Midbrain (tissue), 1 donor: ENCODE results near the gene KRTAP27-1.

ENCODE experiments used
- DNase-seq: peaks from one replicate; lab custom pipeline; 2025; lab: John Stamatoyannopoulos, UW

Gene KRTAP27-1, protein sequence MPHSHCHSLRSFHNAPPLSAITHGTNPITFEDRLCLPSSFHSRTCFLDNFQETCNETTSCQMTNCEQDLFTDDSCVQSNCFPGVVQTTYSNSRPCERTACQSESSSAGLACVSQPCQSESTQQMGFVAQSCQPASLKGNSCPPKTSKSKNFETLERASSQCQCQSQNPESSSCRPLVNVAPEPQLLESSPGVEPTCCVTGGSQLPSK

DNA sequence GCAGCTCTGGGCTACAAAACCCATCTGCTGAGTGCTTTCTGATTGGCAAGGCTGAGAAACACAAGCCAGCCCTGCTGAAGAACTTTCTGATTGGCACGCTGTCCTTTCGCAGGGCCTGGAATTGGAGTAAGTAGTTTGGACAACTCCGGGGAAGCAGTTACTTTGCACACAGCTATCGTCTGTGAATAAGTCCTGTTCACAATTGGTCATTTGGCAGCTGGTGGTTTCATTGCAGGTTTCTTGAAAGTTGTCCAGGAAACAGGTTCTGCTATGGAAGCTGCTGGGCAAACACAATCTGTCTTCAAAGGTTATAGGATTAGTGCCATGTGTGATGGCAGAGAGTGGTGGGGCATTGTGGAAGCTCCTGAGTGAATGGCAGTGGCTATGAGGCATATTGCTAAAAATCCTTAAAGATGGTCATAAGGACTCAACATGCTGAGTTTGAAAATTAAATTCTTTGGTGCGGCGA lies at the start of gene KRTAP27-1:
KRTAP27-1 (minus strand) TSS at position 419 of the 469 bp plus-strand sequence; CDS start at position 393, 26 bp downstream.
- no peak for DNase-seq

DNA sequence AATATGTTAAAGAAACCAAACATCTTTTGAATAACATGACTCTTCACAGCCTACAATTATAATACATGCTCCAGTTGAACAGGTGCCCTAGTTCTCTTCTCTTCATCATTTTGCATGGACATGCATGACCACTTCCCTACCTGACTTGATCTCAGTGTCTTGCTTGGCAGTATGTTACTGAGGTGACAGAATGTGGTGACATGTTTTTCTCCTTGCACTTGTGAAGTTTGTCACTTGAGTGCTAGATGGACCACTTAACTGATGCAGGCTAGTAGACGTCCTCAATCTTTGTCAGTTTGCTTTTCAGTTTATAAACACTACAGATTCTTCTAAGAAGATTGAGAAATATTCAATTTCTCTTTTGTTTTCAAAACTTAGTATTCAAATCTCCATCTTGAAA lies 44.7 kb upstream of the KRTAP27-1 start:
- no peak for DNase-seq

DNA sequence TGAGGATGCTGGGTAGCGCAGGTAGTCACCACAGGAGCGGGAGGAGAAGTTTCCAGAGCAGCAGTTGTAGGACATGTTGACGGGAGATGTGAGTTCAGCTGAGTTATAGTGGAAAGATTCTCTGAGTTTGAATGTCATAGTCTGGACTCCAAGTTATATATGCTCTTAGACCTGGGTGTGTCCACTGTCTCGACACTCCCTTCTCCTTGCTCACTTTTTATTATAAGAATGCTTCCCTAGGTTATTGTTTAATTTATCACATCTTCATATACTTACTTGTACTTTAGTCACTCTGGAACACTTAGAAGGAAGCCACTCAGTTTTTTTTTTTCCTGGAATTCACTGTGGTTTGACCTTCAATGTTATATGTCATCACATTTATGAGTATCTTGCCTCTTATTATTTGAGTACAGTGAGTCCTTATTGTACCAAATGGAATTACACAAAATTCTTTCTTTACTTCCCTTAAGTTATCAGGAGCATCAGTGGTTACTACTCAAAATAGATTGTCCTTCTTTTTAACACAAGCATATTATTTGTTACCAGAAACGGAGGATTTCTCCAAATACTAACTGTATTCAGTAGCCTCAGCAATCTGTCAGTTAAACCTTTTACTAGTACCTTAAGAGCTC lies 34.8 kb upstream of the KRTAP27-1 start, which contains the start of gene KRTAP13-2:
KRTAP13-2 (minus strand) TSS at position 133 of the 632 bp plus-strand sequence; CDS start at position 75, 58 bp downstream.
- no peak for DNase-seq

DNA sequence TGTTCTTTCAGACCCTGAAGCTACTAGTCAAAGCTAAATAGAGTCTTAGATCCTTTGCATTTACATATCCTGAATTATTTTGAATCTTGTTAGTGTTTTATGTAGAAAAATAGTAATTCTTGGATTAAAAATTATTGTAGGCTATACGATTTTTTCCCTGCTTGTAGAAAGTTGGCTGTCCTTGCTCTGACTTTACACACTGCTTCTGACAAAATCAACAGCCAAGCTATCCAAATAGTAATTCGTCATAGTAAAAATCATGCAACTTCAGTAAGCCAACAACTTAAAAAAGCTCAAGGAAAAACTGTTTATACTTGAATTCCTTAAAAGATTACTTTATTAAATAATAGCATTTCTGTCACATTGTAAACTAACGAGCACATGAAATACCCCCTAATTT lies 18.4 kb upstream of the KRTAP27-1 start:
- no peak for DNase-seq

DNA sequence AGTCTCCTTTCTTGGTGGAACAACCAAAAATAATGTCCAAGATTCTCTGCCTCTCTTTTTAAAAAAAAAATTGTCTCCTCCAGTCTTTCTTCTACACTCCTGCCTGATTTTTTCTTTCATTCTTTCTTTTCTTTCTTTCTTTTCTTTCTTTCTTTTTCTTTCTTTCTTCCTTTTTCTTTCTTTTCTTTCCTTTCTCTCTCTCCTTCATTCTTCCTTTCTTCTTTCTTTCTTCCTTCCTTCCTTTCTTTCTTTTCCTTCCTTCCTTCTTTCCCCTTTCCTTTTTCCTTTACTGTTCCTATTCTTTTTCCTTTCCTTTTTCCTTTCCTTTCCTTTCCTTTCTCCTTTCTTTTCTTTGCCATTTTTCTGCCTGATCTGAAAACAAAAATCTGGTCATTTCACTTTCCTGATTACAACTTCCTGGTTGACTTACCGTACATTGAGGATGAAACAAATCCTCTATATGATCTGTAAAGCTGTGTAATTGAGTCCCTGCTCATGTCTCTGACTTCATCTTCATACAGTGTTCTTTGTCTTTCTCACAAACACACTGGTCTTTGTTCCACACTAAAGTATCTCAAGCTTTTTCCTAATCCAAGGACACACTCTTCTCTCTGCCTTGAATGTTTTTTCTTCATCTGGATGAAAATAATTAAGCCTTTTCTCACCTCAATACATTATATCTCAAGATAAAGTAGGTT lies 17.0 kb upstream of the KRTAP27-1 start:
- no peak for DNase-seq

DNA sequence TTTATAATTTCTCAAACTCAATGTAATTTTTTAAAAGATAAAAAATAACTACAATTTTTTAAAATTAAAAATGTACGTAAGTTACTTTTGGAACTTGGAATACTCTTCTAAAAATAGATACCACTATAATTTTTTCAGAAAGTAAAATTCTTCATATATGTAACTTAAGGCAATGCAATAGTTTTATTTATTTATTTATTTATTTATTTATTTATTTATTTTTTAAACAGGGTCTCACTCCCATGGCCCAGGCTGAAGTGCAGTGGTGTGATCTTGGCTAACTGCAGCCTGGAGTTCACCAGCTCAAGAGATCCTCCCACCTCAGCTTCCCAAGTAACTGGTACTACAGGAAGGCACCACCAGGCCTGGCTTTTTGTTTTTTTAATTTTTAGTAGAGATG lies 14.0 kb upstream of the KRTAP27-1 start:
- DNase-seq = no peak

DNA sequence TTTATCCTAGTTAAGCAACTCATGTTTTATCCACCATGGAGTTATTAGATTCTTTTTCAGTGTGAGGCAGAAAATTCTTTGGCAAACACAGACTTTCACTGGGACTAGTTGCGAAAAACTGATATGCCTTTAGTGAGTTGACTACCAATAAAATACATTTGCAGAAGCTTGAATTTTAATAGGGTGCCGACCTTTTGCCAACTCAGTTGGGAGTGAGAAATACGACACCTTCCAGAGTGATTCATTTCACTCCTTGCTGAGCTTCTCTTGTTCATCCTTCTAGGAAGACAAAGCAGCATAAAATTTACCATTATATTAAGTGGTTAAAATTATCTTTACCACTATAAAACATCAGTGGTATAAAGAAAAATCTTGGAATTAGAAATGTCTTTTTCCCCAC lies 12.1 kb upstream of the KRTAP27-1 start:
- no peak for DNase-seq

DNA sequence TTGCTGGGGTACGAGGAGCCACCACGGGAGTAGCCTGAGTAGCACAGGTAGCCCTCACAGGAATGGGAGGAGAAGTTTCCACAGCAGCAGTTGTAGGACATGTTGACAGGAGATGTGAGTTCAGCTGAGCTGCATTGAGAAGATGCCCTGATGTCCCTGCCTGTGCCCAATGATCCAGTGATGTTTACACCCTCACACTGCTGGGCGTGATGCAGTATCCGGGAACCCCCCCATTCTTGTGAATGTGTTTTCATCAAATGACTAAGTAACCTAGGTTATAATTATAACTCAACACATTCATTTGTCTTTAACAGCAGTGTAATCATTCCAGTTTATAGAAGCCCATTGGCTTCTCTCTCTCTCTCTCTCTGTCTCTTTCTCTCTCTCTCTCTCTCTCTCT lies 11.0 kb upstream of the KRTAP27-1 start, which contains the start of gene KRTAP23-1:
KRTAP23-1 (minus strand) TSS at position 101 of the 400 bp plus-strand sequence; CDS start at position 101, 0 bp downstream.
- no peak for DNase-seq

DNA sequence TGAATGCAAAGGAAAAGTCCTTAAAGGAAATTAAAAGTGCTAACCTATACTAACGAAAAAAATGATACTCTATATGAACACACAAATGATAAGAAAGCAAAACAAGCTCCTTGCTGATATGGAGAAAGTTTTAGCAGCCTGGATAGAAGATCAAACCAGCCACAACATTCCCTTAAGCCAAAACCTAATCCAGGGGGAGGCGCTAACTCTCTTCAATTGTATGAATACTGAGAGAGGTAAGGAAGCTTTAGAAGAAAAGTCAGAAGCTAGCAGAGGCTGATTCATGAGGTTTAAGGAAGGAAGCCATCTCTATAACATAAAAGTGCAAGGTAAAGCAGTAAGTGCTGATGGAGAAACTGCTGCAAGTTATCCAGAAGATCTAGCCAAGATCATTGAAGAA lies 7.5 kb upstream of the KRTAP27-1 start:
- DNase-seq = no peak

DNA sequence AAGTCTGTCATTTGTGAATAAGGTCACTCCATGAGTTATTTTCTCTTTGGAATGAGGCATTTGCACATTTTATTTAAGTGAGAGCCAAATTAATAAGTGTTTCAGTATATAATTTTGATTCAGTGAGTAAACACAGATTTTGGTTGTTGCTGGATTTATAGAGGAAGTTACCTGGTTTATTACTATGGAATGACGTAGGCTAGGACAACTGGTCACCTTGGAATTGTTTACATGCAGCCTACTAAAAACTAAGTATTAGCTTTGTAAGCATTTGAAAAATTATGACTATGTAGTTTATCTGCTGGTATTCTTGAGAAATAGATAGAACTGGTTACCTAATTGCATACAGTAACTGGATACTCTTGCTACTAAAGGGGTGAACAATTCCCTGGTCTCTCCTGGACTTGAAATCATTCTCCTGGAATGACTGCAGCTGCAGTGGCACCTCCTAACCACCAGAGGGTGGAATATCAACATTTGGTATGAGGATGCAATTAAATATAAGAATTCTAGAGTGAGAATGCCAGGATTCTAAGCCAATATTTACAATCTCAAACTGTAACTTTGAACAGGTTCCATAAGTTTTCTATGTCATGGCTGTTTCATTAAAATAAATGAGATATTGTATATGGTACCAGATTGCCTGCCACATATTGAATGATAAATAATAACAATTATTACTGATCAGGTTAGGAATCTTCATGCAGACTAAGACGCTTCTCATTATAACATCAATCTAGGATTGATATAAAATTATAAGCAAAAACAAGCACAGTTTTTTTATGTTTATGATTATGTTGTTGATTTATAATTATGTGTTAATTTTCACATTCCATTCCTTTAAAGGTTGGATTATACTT lies 3.5 kb upstream of the KRTAP27-1 start:
- peak; percentile 21 for DNase-seq

DNA sequence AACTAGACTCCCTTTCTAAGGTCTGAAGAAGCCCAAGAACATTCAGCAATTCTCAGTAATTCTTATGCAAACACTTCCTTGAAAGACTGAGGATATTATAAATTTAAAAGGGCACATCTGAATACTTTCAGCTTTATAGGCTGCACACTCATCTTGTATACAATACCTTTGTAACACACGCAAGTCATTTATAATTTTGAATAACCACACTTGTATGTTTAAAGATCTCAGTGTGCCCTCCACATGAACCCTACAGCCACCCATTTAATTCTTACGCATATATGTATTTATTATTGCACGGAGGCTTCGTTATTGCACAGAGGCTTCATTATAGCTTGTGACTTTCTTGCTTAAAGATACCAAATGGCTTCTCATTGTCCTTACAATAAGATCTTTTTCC lies 1.2 kb upstream of the KRTAP27-1 start:
- no peak for DNase-seq

DNA sequence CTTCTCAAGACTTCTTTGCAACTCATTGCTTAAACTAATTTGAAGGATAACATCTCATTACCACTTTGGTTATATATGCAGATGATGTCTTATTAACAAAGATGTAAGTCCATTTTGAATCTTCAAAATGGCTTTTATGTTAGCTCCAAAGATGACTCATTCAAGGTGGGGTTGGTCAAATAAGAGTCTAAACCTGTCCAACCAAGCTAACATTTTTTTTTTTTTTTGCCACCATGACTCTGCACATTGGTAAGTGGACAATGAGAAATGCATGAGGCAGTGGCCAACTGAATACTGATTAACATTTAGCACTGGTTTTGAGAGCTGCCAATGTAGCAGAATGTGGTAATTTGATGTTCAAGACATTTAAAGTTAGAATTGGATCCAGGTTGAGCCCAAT lies 278 bp upstream of the KRTAP27-1 start:
- DNase-seq = no peak

DNA sequence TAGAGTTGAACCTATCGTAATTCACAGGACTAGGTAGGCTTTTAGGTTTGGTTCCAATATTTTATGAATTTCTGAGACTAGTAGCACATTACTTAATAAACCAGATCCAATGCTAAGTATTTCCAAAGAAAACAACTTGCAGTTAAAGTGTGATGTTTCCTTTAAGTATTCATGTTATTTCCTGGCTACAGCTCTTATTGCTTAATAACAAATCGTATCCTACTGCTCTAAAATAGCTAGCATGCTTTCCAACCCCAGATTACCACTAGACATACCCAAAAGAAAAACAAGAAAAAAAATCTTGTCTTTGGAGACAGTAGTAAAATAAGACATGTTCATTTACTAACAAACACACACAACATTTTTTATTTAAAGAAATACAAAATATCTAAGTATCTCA lies 898 bp downstream of the KRTAP27-1 start:
- DNase-seq = no peak

DNA sequence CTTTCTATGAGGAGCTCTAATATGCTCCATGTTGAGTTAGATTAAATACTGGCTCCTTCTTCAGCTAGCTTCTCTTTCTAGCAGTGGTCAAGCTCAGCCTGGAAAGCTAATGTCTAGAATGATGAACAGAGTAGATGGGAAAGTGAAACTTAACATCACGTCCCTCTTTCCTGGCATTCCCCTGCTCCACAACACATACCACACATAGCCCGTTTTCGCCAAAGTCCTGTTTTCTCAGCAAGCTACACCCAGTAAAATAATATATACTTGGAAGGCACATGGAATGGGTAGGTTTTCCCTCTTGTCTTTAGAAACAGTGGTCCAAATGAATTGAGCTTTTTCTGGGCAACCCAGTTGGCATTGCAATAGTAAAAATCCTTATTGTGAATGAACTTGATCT lies 3.8 kb downstream of the KRTAP27-1 start:
- no peak for DNase-seq

DNA sequence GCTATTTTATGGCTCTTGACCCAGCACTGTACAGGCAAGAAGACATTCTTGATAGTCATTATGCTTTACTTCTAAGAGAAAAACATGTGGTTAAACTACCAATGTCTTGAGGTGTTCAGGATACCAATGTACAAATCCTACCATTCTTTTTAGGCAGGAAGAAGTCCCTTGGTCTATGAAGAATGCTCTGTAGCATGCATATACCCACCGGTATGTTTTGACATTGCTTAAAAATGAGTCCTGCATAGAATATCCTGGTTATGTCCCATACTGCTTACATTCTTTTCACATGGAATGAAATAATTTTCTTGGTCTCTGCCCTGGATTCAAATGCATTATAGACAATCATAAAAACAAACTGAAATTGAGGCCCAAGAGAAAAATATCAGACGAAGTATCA lies 4.8 kb downstream of the KRTAP27-1 start:
- DNase-seq = no peak

DNA sequence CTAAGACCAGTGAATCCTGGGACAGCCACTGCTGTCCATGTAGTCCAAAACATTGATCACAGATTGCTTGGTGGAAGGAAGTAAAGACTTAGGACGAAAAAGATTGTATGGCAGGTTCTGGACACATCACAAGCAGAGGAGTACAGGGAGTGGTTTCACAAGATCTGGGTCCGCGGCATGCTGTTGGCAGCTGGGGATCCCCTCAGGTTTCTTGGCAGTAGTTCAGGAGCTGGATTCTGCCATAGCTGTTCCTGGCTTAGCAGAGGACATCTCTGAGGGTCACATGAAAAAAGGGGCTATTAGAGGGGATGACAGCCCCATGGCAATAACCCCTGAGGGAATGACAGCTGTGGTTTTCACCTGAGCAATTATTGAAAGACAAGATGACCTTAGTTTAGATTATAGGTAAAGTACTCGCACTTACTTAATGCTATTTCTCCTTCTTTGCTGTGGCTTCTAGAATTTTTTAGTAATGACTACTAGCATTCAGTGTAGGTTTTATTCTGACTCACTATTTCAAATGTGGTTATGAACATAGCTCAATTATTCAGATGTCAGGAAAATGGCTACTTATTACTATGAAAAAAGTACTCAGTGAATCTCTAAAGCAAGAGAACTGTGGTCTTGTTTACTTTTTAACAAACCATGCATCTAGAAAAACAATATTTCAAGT lies 8.2 kb downstream of the KRTAP27-1 start:
- DNase-seq = no peak

DNA sequence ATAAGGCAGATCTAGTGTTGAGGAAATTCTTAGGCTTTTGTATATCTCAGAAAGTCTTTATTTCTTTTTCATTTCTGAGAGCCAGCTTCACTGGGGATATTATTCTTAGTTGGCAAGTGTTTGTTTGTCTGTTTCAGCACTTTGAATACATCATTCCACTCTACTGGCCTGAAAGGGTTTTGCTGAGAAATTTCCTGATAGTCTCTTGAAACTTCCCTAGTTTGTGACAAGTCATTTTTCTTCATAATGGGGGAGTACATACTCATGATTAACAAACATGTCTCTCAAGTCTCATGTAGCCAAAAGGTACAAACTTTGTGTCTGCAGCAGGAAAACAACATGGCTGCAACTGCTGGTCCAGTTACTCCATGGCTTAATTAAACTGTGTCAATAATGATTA lies 11.1 kb downstream of the KRTAP27-1 start:
- no peak for DNase-seq

DNA sequence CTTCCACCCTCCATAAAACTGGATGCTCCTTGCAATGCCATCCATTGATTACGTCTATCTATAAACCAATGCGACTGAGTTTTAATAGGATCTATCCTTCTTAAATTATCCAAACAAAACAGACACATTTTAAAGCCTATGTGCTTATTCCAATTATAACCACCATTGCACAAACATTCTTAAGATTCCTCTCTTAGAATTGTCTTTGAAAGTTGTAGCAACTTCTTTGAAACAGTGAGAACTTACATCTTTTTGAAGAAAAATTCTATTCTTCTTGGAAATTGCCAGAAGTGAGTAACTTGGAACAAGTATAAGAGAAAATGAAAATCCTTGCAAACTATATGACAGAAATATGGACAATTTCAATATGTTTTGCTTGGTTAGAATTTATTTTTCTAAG lies 17.3 kb downstream of the KRTAP27-1 start, which contains the start of gene KRTAP26-1:
KRTAP26-1 (minus strand) TSS at position 101 of the 400 bp plus-strand sequence. CDS start 280 bp downstream, outside the sequence.
- DNase-seq = no peak

DNA sequence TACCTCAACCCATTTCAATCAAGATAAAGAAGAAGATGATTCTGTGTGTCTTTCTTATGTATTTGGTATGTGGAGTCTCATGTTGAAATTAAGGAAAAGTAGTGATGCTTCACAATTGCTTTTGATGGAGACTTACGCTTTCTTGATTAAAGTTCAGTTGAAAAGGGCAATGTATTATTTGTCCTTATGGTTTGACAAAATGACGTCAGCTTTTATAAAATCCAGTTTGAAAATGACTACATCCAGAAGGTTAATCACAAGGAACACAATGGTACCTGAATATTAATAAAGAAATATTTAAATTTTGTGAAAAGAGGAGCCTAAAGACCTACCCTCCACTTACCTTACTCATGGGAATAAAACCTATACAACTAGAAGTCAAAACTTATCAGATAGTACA lies 21.8 kb downstream of the KRTAP27-1 start:
- DNase-seq = no peak

DNA sequence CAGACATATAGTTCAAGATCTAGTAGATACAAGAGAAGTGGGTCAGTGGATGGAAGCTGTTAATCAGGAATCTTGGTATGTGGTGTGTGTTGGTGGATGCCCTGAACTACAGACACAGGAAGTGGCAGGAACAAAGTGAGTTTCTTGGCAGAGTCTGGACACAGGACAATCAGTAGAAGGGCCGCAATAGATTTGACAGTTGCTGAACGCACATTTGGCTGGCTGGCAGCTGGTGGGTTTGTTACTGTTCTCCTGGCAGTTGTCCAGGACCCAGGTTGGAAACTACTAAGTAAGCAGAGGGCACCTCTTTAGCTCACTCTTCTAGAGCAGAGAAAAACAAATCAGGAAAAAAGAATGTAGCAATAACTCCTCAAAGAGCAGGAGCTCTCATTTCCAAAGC lies 30.6 kb downstream of the KRTAP27-1 start:
- no peak for DNase-seq

DNA sequence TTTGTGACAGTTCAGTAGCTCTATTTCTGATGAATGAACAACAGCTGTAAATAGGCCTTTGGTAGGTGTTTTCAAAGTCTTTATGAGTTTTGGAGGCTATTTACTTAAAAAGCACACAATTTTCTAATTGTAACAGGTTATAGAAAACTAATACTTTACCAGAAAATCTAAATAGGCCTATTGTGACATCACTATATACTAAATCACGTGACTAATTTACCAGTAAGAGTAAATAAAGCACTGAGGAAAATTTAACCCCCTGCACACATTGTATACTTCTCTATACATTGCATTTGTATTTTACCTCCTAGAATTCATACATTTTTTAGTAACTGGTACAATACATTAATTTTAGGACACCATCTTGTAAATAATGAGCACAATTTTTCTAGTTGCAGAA lies 32.4 kb downstream of the KRTAP27-1 start:
- no peak for DNase-seq
